ENCODE measurements around the gene AURKAIP1.

- TF ChIP-seq RARB (CRISPR knock-in tag; IDR thresholded peaks at IDR 0.05) (no peak), PATZ1 (CRISPR knock-in tag; IDR thresholded peaks at IDR 0.05; ENCODE audit: borderline replicate concordance) (no peak), CREB5 (CRISPR knock-in tag; IDR thresholded peaks at IDR 0.05; ENCODE audit: low read depth) (no peak), OSR1 (CRISPR knock-in tag; IDR thresholded peaks at IDR 0.05) (no peak)
These were observed 36.6 kb upstream of the AURKAIP1 start for GRCh38 chr1:1411626-1412025.

All from SK-N-SH treated with all-trans-retinoic acid at 6 μM for 48 hours (cell line).